Esophagus squamous epithelium (tissue), 4 donors: ENCODE results near the gene ARFGEF3.

Experiments
- POLR2A ChIP-seq, 4 donors: fragments of 450-650 bp; IDR thresholded peaks; one replicate each; pipeline ENCODE4 v1.6.1; 2017; ENCODE audit warnings: antibody characterized with exemption in 4 of 4, mild to moderate bottlenecking in 4 of 4, moderate library complexity in 3 of 4
- TF ChIP-seq, protein P1 (sequence below), 6 experiments: fragments of 450-650 bp in 4 of 6; fragments of 200-600 bp in 2 of 6; sonication (generic) in 2 of 6; IDR thresholded peaks; one replicate each; pipeline ENCODE4 v1.5.1; 2016 to 2019; ENCODE audit warnings: antibody characterized with exemption in 6 of 6, mild to moderate bottlenecking in 4 of 6, moderate library complexity in 4 of 6

DNA sequence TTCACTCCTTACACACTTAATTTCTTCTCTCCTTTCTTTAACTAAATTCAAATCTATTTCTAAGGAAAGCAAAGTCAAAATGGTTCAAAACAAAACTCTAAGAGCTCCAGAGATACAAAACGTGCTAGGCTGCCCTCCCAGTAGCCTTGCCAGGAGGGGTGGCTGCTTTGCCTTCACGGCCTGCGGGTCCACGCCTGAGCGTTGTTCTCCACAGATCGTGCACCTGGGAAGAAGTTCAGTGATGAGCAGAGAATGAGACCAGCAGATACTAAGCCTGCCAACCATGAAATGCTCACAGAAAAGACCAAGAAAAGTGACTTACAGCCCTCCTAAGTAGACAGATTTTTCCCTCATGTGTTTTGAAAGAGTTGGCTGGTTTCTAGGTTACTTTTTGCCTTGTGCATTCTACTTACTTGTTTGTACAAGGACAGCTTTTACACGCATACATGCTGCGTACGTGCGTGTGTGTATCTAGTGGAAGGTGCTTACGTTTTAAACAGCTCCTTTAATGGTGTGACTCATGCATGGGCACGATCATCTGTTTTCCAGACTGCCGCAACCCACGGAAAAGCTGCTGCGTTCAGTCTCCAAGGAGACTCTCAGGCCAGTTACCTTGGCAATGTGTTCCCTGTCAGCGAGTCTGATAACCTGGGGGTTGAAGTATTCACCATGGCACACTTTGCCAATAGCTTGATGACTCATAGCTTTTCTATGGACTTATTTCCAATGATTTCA lies 88.9 kb downstream of the ARFGEF3 start:
- TF ChIP-seq, protein P1, sequence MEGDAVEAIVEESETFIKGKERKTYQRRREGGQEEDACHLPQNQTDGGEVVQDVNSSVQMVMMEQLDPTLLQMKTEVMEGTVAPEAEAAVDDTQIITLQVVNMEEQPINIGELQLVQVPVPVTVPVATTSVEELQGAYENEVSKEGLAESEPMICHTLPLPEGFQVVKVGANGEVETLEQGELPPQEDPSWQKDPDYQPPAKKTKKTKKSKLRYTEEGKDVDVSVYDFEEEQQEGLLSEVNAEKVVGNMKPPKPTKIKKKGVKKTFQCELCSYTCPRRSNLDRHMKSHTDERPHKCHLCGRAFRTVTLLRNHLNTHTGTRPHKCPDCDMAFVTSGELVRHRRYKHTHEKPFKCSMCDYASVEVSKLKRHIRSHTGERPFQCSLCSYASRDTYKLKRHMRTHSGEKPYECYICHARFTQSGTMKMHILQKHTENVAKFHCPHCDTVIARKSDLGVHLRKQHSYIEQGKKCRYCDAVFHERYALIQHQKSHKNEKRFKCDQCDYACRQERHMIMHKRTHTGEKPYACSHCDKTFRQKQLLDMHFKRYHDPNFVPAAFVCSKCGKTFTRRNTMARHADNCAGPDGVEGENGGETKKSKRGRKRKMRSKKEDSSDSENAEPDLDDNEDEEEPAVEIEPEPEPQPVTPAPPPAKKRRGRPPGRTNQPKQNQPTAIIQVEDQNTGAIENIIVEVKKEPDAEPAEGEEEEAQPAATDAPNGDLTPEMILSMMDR (IDR thresholded peaks at IDR 0.05), result no peak
- no peak for TF ChIP-seq POLR2A (IDR thresholded peaks at IDR 0.05)
